CD4-positive, alpha-beta T cell (primary cell): Measurements from ENCODE around the gene PARD6G. TPM values are rescaled to one million over a fixed set of nuclear protein-coding genes. Genes with fewer than 3 reads are reported as not detected.
"Not testable (repeated sequence)": the region's sequence is repeated elsewhere in the genome, so short reads cannot be mapped to it uniquely, and the experiment has no call there.

Experiments used
- ATAC-seq: fragments of 200-7000 bp; cut with Tn5 transposase; one replicate; pipeline ENCODE4 v1.10.0; 2022; ENCODE audit warnings: mild to moderate bottlenecking; ENCODE audit not compliant: poor library complexity
- CTCF ChIA-PET: fragments of 350-600 bp; sonication (Branson Sonifier 250); formaldehyde crosslinking; loops from one replicate; lab custom pipeline; 2021; ENCODE audit warnings: antibody characterized with exemption, inconsistent platforms; lab: Charles Lee
- POLR2A ChIA-PET: fragments of 350-600 bp; sonication (Branson Sonifier 250); formaldehyde crosslinking; loops from one replicate; lab custom pipeline; 2021; ENCODE audit warnings: antibody characterized with exemption, inconsistent platforms; lab: Charles Lee
- DNase-seq, 14 experiments: peaks; one replicate each; pipeline ENCODE4 v3.0.0-alpha.2; 2013 to 2020; ENCODE audit warnings: mixed read lengths in 2 of 14
- H3K27ac ChIP-seq, 2 donors: one replicate each; pipeline versions ENCODE4 v1.5.1 to v1.7.0; 2013; ENCODE audit warnings: low read length in 2 of 2, low read depth in 1 of 2, mild to moderate bottlenecking in 1 of 2
- H3K27me3 ChIP-seq, 2 experiments: 1 replicate in 1 of 2; 2 replicates in 1 of 2; pipeline versions ENCODE4 v1.6.1 to v1.7.0; 2013; ENCODE audit warnings: low read length in 2 of 2, control low read depth in 1 of 2, mild to moderate bottlenecking in 1 of 2, moderate library complexity in 1 of 2; ENCODE audit not compliant: insufficient read depth in 2 of 2, control insufficient read depth in 1 of 2
- H3K36me3 ChIP-seq: one replicate; pipeline ENCODE4 v1.6.1; 2013; ENCODE audit warnings: low read length, control low read depth; ENCODE audit not compliant: insufficient read depth
- H3K4me1 ChIP-seq: one replicate; pipeline ENCODE4 v1.6.1; 2013; ENCODE audit warnings: low read length, control low read depth; ENCODE audit not compliant: insufficient read depth
- H3K4me3 ChIP-seq: one replicate; pipeline ENCODE4 v1.5.1; 2013; ENCODE audit warnings: mild to moderate bottlenecking, low read length, moderate library complexity
- H3K9me3 ChIP-seq, 2 experiments: 1 replicate in 1 of 2; 2 replicates in 1 of 2; pipeline versions ENCODE4 v1.6.1 to v1.7.0; 2013; ENCODE audit warnings: low read length in 2 of 2, mild to moderate bottlenecking in 2 of 2, control low read depth in 1 of 2, moderate library complexity in 1 of 2; ENCODE audit not compliant: control insufficient read depth in 1 of 2, insufficient read depth in 1 of 2
- H3K27ac Mint-ChIP-seq: one replicate; pipeline ENCODE4 v1.8.0; 2020; ENCODE audit warnings: mixed read lengths
- H3K27me3 Mint-ChIP-seq: one replicate; pipeline ENCODE4 v1.8.0; 2021; ENCODE audit warnings: mixed read lengths
- H3K36me3 Mint-ChIP-seq: one replicate; pipeline ENCODE4 v1.8.0; 2021; ENCODE audit warnings: low read depth, mixed read lengths
- H3K4me1 Mint-ChIP-seq: one replicate; pipeline ENCODE4 v1.8.0; 2021; ENCODE audit warnings: low read depth, mixed read lengths
- H3K4me3 Mint-ChIP-seq: one replicate; pipeline ENCODE4 v1.8.0; 2020; ENCODE audit warnings: mild to moderate bottlenecking, mixed read lengths
- H3K9me3 Mint-ChIP-seq: one replicate; pipeline ENCODE4 v1.8.0; 2020; ENCODE audit warnings: mixed read lengths
- CTCF ChIP-seq: fragments of 200-600 bp; IDR thresholded peaks from one replicate; pipeline ENCODE4 v1.8.0; 2022; ENCODE audit warnings: antibody characterized with exemption, mild to moderate bottlenecking
- intact Hi-C, 2 experiments: fragments of 100-400 bp; cut with DNase I in 1 of 2; cut with micrococcal nuclease in 1 of 2; formaldehyde crosslinking; loops; one replicate each; pipeline versions ENCODE4 v1.15.1 to v1.9.0; 2023 to 2025; cut with DNase I, micrococcal nuclease
- total RNA-seq, 174 experiments: library from RNA in 2 of 174; stranded (reverse) in 2 of 174; gene quantifications; one replicate each; pipeline ENCODE4 v1.2.3 and lab custom pipeline; 2021 to 2026

Gene PARD6G
- total RNA-seq, 2 experiments from 2014 or later = 0.38 to 1.1 TPM

- Mint-ChIP-seq H3K27ac (no peak overlapping the region), H3K9me3 (no peaks in the 10 kb centered on the region), H3K27me3 (peaks cover 6% of the 10 kb centered on the region), H3K36me3 (no peaks in the 10 kb centered on the region), H3K4me1 (no peaks in the 10 kb centered on the region), H3K4me3 (no peak overlapping the region)
- H3K27ac ChIP-seq = no peak overlapping the region
- CTCF ChIA-PET = no interaction called here
- H3K36me3 ChIP-seq = no peaks in the 10 kb centered on the region
- no peak for TF ChIP-seq CTCF
- no peaks in the 10 kb centered on the region for H3K4me1 ChIP-seq
- DNase-seq (no peak), ATAC-seq (no peak)
- intact Hi-C loops = no loop called here
- no peaks in the 10 kb centered on the region for H3K9me3 ChIP-seq
- peaks cover 0 to 4% of the 10 kb centered on the region in 2 experiments for H3K27me3 ChIP-seq
- H3K4me3 ChIP-seq = no peak overlapping the region
- POLR2A ChIA-PET = no interaction called here
These were observed 19.8 kb downstream of the PARD6G start for GRCh38 chr18:80227472-80227871.

DNA sequence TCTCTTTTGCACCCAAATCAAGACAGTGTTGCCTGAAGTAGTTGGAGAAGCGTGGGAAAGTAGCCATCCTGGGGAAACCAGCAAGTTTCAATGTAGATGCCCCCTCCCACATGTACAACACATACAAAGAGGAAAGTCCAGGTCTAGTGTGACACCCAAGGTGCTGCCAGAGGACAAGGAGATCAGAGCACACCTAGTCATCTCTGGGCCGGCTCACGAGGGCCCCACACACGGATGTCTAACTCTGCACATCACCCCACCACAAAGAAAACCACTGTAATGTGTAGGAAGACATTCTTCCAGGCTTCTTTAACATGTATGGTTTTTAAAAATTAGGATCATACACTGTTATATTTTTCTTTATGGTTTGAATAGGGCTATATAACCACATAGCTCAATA, 21.6 kb downstream of the PARD6G start:
- no peak overlapping the region for H3K27ac ChIP-seq
- Mint-ChIP-seq H3K4me1 (no peaks in the 10 kb centered on the region), H3K36me3 (no peaks in the 10 kb centered on the region), H3K9me3 (no peaks in the 10 kb centered on the region), H3K27ac (no peak overlapping the region), H3K27me3 (peaks cover 4% of the 10 kb centered on the region), H3K4me3 (no peak overlapping the region)
- H3K4me3 ChIP-seq = no peak overlapping the region
- intact Hi-C loops = no loop called here
- DNase-seq = no peak
- POLR2A ChIA-PET = no interaction called here
- no peaks in the 10 kb centered on the region for H3K4me1 ChIP-seq
- CTCF ChIA-PET = no interaction called here
- H3K27me3 ChIP-seq = peaks cover 0 to 4% of the 10 kb centered on the region in 2 experiments
- TF ChIP-seq CTCF = no peak
- no peaks in the 10 kb centered on the region for H3K9me3 ChIP-seq
- H3K36me3 ChIP-seq = no peaks in the 10 kb centered on the region
- no peak for ATAC-seq

DNA sequence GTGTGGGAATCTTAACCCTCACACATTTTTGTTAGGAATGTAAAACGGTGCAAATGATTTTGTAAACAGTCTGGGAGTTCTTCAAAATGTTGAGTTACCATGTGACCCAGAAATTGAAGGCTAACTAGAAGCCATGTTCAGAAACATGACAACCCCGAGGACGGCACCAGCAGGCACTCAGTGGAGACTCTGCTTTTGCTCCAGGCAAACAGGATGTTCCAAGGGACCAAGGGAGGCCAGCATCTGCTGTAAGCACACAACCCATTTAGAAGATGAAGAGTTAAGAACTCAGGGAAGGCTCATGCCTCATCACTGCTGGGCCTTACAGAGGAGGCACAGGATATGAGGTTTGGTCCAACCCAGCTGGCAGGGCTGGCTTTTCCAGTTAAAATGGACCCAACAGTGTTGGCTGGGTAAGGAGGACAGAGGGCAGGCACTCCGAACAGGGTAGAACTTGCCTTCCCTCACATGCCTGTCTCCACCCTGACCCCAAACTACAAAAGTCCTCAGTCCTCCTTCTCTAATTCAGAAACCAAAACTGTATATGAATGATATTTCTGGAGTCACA, 23.6 kb downstream of the PARD6G start:
- POLR2A ChIA-PET = no interaction called here
- Histone ChIP-seq H3K4me3 (no peak overlapping the region), H3K27me3 (peaks cover 0 to 4% of the 10 kb centered on the region in 2 experiments), H3K9me3 (no peaks in the 10 kb centered on the region), H3K27ac (no peak overlapping the region), H3K36me3 (no peaks in the 10 kb centered on the region), H3K4me1 (no peaks in the 10 kb centered on the region)
- Mint-ChIP-seq H3K27me3 (peaks cover 10% of the 10 kb centered on the region), H3K9me3 (no peaks in the 10 kb centered on the region), H3K27ac (no peak overlapping the region), H3K4me3 (no peak overlapping the region), H3K4me1 (no peaks in the 10 kb centered on the region), H3K36me3 (no peaks in the 10 kb centered on the region)
- CTCF ChIA-PET = no interaction called here
- TF ChIP-seq CTCF = no peak
- DNase-seq = no peak
- intact Hi-C loops = no loop called here
- no peak for ATAC-seq

DNA sequence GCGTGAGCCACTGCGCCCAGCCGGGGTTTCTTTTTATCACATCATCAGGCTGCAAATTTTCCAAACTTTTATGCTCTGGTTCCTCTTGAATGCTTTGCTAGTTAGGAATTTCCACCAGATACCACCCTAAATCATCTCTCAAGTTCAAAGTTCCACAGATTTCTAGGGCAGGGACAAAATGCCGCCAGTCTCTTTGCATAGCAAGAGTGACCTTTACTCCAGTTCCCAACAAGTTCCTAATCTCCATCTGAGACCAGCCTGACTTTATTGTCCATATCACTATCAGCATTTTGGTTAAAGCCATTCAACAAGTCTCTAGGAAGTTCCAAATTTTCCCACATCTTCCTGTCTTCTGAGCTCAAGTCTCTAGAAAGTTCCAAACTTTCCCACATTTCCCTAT, 27.8 kb downstream of the PARD6G start:
- H3K27ac ChIP-seq, H3K36me3 ChIP-seq, DNase-seq, CTCF ChIA-PET, ATAC-seq, H3K36me3 Mint-ChIP-seq, H3K4me3 Mint-ChIP-seq, H3K27me3 ChIP-seq, intact Hi-C loops, H3K4me3 ChIP-seq, H3K27ac Mint-ChIP-seq, H3K9me3 ChIP-seq, H3K4me1 Mint-ChIP-seq, POLR2A ChIA-PET, H3K9me3 Mint-ChIP-seq, H3K4me1 ChIP-seq: not testable (repeated sequence)
- H3K27me3 Mint-ChIP-seq = peaks cover 19% of the 10 kb centered on the region
